ENCODE results near the gene COX4I2.
"Not testable (repeated sequence)": the region's sequence is repeated elsewhere in the genome, so short reads cannot be mapped to it uniquely, and the experiment has no call there.

Gene COX4I2

GRCh38 chr20:31623123-31623505, 14.6 kb upstream of the COX4I2 start:
- H3K4me3 ChIP-seq (ENCODE audit: control insufficient read depth in 1 of 7, extremely low read depth in 1 of 7, insufficient read depth in 4 of 7, low read depth in 2 of 7, low read length in 6 of 7); H3K36me3 ChIP-seq (ENCODE audit: control insufficient read depth in 4 of 4, insufficient read depth in 4 of 4, low read length in 3 of 4); H3K27me3 ChIP-seq (replicated peaks in 2 of 5; ENCODE audit: control insufficient read depth in 4 of 5, insufficient read depth in 5 of 5, low read length in 4 of 5); H3K27ac ChIP-seq (ENCODE audit: insufficient read depth in 1 of 2, low read depth in 1 of 2, low read length in 2 of 2, poor library complexity in 1 of 2, severe bottlenecking in 2 of 2); DNase-seq; POLR2A ChIA-PET; H3K9me3 ChIP-seq (ENCODE audit: control extremely low read depth in 1 of 5, control insufficient read depth in 4 of 5, insufficient read depth in 2 of 5, low read depth in 1 of 5, low read length in 4 of 5): not testable (repeated sequence)
- CTCF ChIA-PET = interaction anchor here (0.8 to 2.4 kb wide), 4 partner anchors 10 to 56 kb away, joined by 3 to 9 read pairs (median 4); no protein-coding TSS in a partner anchor
- H3K4me1 ChIP-seq (ENCODE audit: control extremely low read depth in 1 of 4, control insufficient read depth in 4 of 4, insufficient read depth in 4 of 4, low read length in 3 of 4) = peaks cover 5 to 24% (median 19%) of the 10 kb centered on the region in 4 experiments
- 96% methylated on average over 5 of the region's 6 CpGs for WGBS (ENCODE audit: insufficient coverage)

DNA sequence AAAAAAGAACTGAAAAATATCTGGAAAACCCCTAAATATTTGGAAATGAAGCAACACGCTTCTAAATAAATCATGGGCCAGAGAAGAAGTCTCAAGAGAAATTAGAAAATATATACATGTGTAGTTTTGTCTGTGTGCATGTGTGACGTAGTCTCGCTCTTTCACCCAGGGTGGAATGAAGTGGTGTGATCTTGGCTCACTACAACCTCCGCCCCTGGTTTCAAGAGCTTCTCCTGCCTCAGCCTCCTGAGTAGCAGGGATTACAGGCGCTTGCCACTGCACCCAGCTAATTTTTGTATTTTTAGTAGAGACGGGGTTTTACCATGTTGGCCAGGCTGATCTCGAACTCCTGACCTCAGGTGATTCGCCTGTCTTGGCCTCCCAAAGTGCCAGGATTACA, 11.2 kb upstream of the COX4I2 start:
- H3K9me3 ChIP-seq (ENCODE audit: control extremely low read depth in 1 of 5, control insufficient read depth in 4 of 5, insufficient read depth in 2 of 5, low read depth in 1 of 5, low read length in 4 of 5); H3K36me3 ChIP-seq (ENCODE audit: control insufficient read depth in 4 of 4, insufficient read depth in 4 of 4, low read length in 3 of 4); H3K27ac ChIP-seq (ENCODE audit: insufficient read depth in 1 of 2, low read depth in 1 of 2, low read length in 2 of 2, poor library complexity in 1 of 2, severe bottlenecking in 2 of 2); DNase-seq; H3K4me3 ChIP-seq (ENCODE audit: control insufficient read depth in 1 of 7, extremely low read depth in 1 of 7, insufficient read depth in 4 of 7, low read depth in 2 of 7, low read length in 6 of 7); H3K27me3 ChIP-seq (replicated peaks in 2 of 5; ENCODE audit: control insufficient read depth in 4 of 5, insufficient read depth in 5 of 5, low read length in 4 of 5); POLR2A ChIA-PET: not testable (repeated sequence)
- 100% methylated on average over 5 of the region's 8 CpGs for WGBS (ENCODE audit: insufficient coverage)
- peaks cover 3 to 16% (median 13%) of the 10 kb centered on the region in 4 experiments for H3K4me1 ChIP-seq (ENCODE audit: control extremely low read depth in 1 of 4, control insufficient read depth in 4 of 4, insufficient read depth in 4 of 4, low read length in 3 of 4)
- CTCF ChIA-PET = interaction anchor here (1.4 kb wide), 1 partner anchor 14 kb away, joined by 4 read pairs; no protein-coding TSS in a partner anchor

- CTCF ChIA-PET, POLR2A ChIA-PET: not testable (repeated sequence)
These were observed 9.7 kb upstream of the COX4I2 start for GRCh38 chr20:31628057-31628456.

DNA sequence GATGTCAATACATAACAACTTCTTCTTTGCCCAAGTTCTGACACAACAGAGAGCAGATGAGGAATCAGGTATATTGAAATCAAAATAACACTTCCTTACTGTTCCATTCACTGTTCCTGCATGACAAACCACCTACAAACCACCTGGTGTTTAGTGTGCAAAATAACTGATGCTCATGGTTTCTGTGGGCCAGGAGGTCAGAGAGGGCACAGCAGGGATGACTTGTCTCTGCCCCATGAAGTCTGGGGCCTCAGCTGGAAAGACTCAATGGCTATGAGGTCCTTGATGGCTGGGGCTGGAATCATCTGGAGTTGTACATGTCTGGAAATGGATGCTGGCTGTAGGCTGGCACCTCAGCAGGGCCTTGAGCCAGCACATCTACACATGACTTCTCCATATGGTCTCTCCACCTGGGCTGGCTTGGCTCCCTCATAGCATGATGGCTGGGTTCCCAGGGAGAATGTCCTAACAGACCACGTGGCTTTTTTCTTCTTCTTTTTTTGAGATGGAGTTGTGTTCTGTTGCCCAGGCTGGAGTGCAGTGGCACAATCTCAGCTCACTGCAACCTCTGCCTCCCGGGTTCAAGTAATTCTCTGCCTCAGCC, 7.4 kb upstream of the COX4I2 start:
- Histone ChIP-seq H3K9me3 (ENCODE audit: control extremely low read depth in 1 of 5, control insufficient read depth in 4 of 5, insufficient read depth in 2 of 5, low read depth in 1 of 5, low read length in 4 of 5) (no peaks in the 10 kb centered on the region), H3K27me3 (replicated peaks in 2 of 5; ENCODE audit: control insufficient read depth in 4 of 5, insufficient read depth in 5 of 5, low read length in 4 of 5) (no peaks in the 10 kb centered on the region), H3K27ac (ENCODE audit: insufficient read depth in 1 of 2, low read depth in 1 of 2, low read length in 2 of 2, poor library complexity in 1 of 2, severe bottlenecking in 2 of 2) (no peak overlapping the region), H3K36me3 (ENCODE audit: control insufficient read depth in 4 of 4, insufficient read depth in 4 of 4, low read length in 3 of 4) (no peaks in the 10 kb centered on the region), H3K4me1 (ENCODE audit: control extremely low read depth in 1 of 4, control insufficient read depth in 4 of 4, insufficient read depth in 4 of 4, low read length in 3 of 4) (no peaks in the 10 kb centered on the region), H3K4me3 (ENCODE audit: control insufficient read depth in 1 of 7, extremely low read depth in 1 of 7, insufficient read depth in 4 of 7, low read depth in 2 of 7, low read length in 6 of 7) (no peak overlapping the region)
- no CpG with 5 or more reads among the region's 2 CpGs for WGBS (ENCODE audit: insufficient coverage)
- ChIA-PET POLR2A (no interaction called here), CTCF (interaction anchor here (0.8 to 3.1 kb wide), 4 partner anchors 18 to 81 kb away, joined by 3 to 14 read pairs (median 5); no protein-coding TSS in a partner anchor)
- DNase-seq = no peak

More at GRCh38 chr20:31628057-31628456, 9.7 kb upstream of the COX4I2 start:
- H3K9me3 ChIP-seq (ENCODE audit: control extremely low read depth in 1 of 5, control insufficient read depth in 4 of 5, insufficient read depth in 2 of 5, low read depth in 1 of 5, low read length in 4 of 5); H3K27me3 ChIP-seq (replicated peaks in 2 of 5; ENCODE audit: control insufficient read depth in 4 of 5, insufficient read depth in 5 of 5, low read length in 4 of 5); H3K4me3 ChIP-seq (ENCODE audit: control insufficient read depth in 1 of 7, extremely low read depth in 1 of 7, insufficient read depth in 4 of 7, low read depth in 2 of 7, low read length in 6 of 7); H3K27ac ChIP-seq (ENCODE audit: insufficient read depth in 1 of 2, low read depth in 1 of 2, low read length in 2 of 2, poor library complexity in 1 of 2, severe bottlenecking in 2 of 2); H3K4me1 ChIP-seq (ENCODE audit: control extremely low read depth in 1 of 4, control insufficient read depth in 4 of 4, insufficient read depth in 4 of 4, low read length in 3 of 4); DNase-seq; H3K36me3 ChIP-seq (ENCODE audit: control insufficient read depth in 4 of 4, insufficient read depth in 4 of 4, low read length in 3 of 4): not testable (repeated sequence)
- WGBS (ENCODE audit: insufficient coverage) = no CpG with 5 or more reads among the region's 2 CpGs

- Histone ChIP-seq H3K27me3 (replicated peaks in 2 of 5; ENCODE audit: control insufficient read depth in 4 of 5, insufficient read depth in 5 of 5, low read length in 4 of 5) (no peaks in the 10 kb centered on the region), H3K9me3 (ENCODE audit: control extremely low read depth in 1 of 5, control insufficient read depth in 4 of 5, insufficient read depth in 2 of 5, low read depth in 1 of 5, low read length in 4 of 5) (no peaks in the 10 kb centered on the region), H3K27ac (ENCODE audit: insufficient read depth in 1 of 2, low read depth in 1 of 2, low read length in 2 of 2, poor library complexity in 1 of 2, severe bottlenecking in 2 of 2) (no peak overlapping the region), H3K4me3 (ENCODE audit: control insufficient read depth in 1 of 7, extremely low read depth in 1 of 7, insufficient read depth in 4 of 7, low read depth in 2 of 7, low read length in 6 of 7) (no peak overlapping the region), H3K36me3 (ENCODE audit: control insufficient read depth in 4 of 4, insufficient read depth in 4 of 4, low read length in 3 of 4) (no peaks in the 10 kb centered on the region), H3K4me1 (ENCODE audit: control extremely low read depth in 1 of 4, control insufficient read depth in 4 of 4, insufficient read depth in 4 of 4, low read length in 3 of 4) (no peaks in the 10 kb centered on the region)
- POLR2A ChIA-PET = no interaction called here
- no peak for DNase-seq
- 94% methylated on average over 38 of the region's 40 CpGs for WGBS (ENCODE audit: insufficient coverage)
- CTCF ChIA-PET = interaction anchor here (1.0 to 5.8 kb wide), 14 partner anchors 7 to 91 kb away, joined by 3 to 53 read pairs (median 4); no protein-coding TSS in a partner anchor
These were observed 5.0 kb upstream of the COX4I2 start for GRCh38 chr20:31632548-31633338.

- no peaks in the 10 kb centered on the region for H3K9me3 ChIP-seq (ENCODE audit: control extremely low read depth in 1 of 5, control insufficient read depth in 4 of 5, insufficient read depth in 2 of 5, low read depth in 1 of 5, low read length in 4 of 5)
- no peaks in the 10 kb centered on the region for H3K27me3 ChIP-seq (replicated peaks in 2 of 5; ENCODE audit: control insufficient read depth in 4 of 5, insufficient read depth in 5 of 5, low read length in 4 of 5)
- ChIA-PET POLR2A (interaction anchor here (0.6 kb wide), 1 partner anchor 90 kb away, joined by 3 read pairs; no protein-coding TSS in a partner anchor), CTCF (interaction anchor here (0.8 to 5.8 kb wide), 28 partner anchors 8 to 184 kb away, joined by 3 to 53 read pairs (median 5); no protein-coding TSS in a partner anchor)
- H3K4me3 ChIP-seq (ENCODE audit: control insufficient read depth in 1 of 7, extremely low read depth in 1 of 7, insufficient read depth in 4 of 7, low read depth in 2 of 7, low read length in 6 of 7) = no peak overlapping the region
- no peak for DNase-seq
- no peak overlapping the region for H3K27ac ChIP-seq (ENCODE audit: insufficient read depth in 1 of 2, low read depth in 1 of 2, low read length in 2 of 2, poor library complexity in 1 of 2, severe bottlenecking in 2 of 2)
- no peaks in the 10 kb centered on the region for H3K36me3 ChIP-seq (ENCODE audit: control insufficient read depth in 4 of 4, insufficient read depth in 4 of 4, low read length in 3 of 4)
- H3K4me1 ChIP-seq (ENCODE audit: control extremely low read depth in 1 of 4, control insufficient read depth in 4 of 4, insufficient read depth in 4 of 4, low read length in 3 of 4) = no peaks in the 10 kb centered on the region
- 94% methylated on average over 7 of the region's 14 CpGs for WGBS (ENCODE audit: insufficient coverage)
These were observed 4.3 kb upstream of the COX4I2 start for GRCh38 chr20:31633339-31633914.

GRCh38 chr20:31638317-31638716, 605 bp downstream of the COX4I2 start:
- no peak for DNase-seq
- peaks cover 0 to 8% (median 4%) of the 10 kb centered on the region in 4 experiments for H3K4me1 ChIP-seq (ENCODE audit: control extremely low read depth in 1 of 4, control insufficient read depth in 4 of 4, insufficient read depth in 4 of 4, low read length in 3 of 4)
- H3K9me3 ChIP-seq (ENCODE audit: control extremely low read depth in 1 of 5, control insufficient read depth in 4 of 5, insufficient read depth in 2 of 5, low read depth in 1 of 5, low read length in 4 of 5) = no peaks in the 10 kb centered on the region
- H3K4me3 ChIP-seq (ENCODE audit: control insufficient read depth in 1 of 7, extremely low read depth in 1 of 7, insufficient read depth in 4 of 7, low read depth in 2 of 7, low read length in 6 of 7) = no peak overlapping the region
- WGBS (ENCODE audit: insufficient coverage) = 100% methylated on average over 1 of the region's 4 CpGs
- no peak overlapping the region for H3K27ac ChIP-seq (ENCODE audit: insufficient read depth in 1 of 2, low read depth in 1 of 2, low read length in 2 of 2, poor library complexity in 1 of 2, severe bottlenecking in 2 of 2)
- CTCF ChIA-PET = interaction anchor here (0.6 to 1.2 kb wide), 3 partner anchors 15 to 86 kb away, joined by 3 to 6 read pairs (median 3); no protein-coding TSS in a partner anchor
- H3K36me3 ChIP-seq (ENCODE audit: control insufficient read depth in 4 of 4, insufficient read depth in 4 of 4, low read length in 3 of 4) = no peaks in the 10 kb centered on the region
- POLR2A ChIA-PET = no interaction called here
- no peaks in the 10 kb centered on the region for H3K27me3 ChIP-seq (replicated peaks in 2 of 5; ENCODE audit: control insufficient read depth in 4 of 5, insufficient read depth in 5 of 5, low read length in 4 of 5)

Data from common myeloid progenitor, CD34-positive (primary cell).